Activated T-cell treated with anti-CD3 and anti-CD28 coated beads for 48 hours (primary cell): ENCODE data around the gene FUT2.

Experiments
- DNase-seq: peaks from one replicate; pipeline ENCODE4 v3.0.0-alpha.2; 2020; ENCODE audit warnings: low read depth

FUT2 gene

GRCh38 chr19:48751845-48752495, 56.2 kb downstream of the FUT2 start:
- DNase-seq = no peak

DNA sequence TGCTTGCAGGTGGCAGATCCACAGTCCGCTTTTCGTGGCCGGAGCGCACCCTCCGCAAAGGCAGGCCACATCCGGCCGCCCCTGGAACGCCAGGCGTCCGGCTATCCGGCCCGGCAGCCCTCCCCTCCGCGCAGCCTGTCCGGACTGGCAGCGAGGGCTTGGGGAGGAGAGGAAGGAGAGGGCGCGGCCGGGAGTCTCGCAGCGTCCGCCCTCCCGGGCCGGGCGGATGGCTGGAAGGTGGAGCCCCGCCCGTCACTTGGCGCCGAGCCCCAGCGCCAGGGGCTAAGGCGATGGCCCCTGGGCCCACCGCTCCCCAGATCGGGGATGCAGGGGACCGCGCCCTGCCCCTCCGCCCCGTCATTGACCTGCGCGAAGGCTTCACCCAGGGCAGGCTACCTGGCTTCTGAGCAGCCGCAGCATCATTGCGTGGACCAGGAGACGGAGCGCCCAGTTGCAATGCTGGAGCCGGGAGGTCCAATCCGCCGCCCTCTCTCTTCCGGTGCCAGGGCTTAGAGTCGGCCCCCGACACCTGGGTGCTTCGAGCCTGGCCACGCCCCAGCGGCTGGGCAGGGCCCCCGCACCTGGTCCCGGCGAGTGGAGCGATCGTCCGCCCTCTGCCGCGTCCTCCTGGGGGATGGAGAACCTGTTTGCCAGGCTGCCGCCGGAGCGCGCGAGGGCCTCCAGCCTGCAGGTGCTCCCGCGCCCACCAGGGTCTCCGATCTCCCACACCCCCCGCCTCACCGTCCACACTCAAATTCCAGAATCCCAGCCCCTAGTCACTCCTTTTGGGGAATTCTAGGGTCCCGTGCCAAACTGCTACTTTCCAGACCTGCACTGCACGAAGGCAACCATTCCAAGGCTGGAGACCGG, 57.0 kb downstream of the FUT2 start, which contains the start of gene FUT1:
TSS of gene FUT1 (minus strand) at position 146 of the 870 bp plus-strand sequence. CDS start 1,360 bp downstream, outside the sequence.
- DNase-seq = peak; percentile 19

GRCh38 chr19:48755084-48755641, 59.4 kb downstream of the FUT2 start, which contains the start of gene FGF21:
FGF21 (plus strand) TSS chr19:48755524; CDS start chr19:48756237, 713 bp downstream.
- no peak for DNase-seq
